EH (cell line): ENCODE data around the gene ANKH.

ENCODE experiments used
- DNase-seq: peaks from one replicate; pipeline ENCODE4 v3.0.0-alpha.2; 2015; ENCODE audit warnings: low read depth

The ANKH gene

DNA sequence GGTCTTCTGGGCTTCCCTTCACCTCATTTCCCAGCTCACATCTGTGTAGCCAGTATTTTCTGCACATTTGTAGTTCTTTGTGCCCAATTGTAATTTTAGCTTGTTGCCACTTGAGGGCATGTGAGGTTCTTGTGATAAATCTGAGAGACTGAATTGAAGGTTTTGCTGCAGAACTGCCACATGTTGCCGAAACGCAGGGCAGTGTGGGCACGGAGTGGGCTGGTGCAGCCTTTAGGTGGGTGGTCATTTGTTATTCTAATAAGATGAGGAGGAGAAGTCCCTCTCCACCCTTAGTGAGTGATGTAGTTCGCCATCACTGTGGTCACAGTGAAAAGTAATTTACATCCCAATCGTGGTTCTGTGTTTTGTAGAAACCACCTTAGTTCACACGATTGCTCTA, 185.8 kb downstream of the ANKH start:
- DNase-seq: peak; percentile 71

DNA sequence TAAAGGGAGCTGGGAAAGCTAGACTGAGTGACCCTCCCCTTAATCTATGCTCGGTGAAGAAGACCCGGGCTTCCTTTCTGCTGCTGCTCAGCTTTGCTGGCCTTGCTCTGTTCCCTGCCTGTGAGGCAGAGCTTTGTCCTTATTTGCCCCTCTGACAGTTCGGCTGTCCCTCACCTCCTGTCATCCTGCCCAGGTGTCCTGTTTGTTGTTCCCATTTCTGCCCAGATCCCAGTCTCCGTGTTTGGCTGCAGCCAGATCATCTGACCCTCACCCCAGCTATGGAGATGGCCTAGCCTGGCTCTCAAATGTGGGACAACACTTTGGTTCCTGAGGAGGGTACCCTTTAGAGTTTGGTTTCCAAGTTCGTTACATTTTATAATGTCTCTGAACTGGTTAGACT, 186.8 kb downstream of the ANKH start:
- DNase-seq: no peak

DNA sequence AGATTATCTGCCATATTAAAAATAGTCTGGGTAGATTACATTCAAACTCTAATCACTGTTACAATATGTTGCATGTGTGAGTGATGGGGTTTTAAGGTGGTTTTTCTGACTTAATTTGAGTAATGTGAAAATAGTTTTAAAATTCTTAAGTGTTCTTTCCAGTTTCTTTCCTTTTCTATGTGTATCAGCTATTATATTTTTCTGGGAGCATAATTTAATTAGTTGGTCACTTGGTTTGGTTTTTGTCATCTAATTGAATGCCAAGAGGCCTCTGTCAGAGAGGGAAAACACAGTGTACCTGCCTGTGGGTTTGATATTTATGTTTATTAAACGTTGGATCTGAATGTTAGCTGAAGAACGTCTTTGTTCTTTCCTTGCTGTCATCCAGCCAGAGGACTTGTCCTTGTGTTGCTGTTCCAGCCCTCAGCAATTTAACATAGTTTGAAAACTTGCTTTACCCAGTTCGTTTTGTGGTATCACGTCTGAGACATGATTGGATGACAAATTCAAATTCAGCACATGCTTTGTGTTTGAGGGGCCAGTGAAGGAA, 187.6 kb downstream of the ANKH start:
- no peak for DNase-seq

DNA sequence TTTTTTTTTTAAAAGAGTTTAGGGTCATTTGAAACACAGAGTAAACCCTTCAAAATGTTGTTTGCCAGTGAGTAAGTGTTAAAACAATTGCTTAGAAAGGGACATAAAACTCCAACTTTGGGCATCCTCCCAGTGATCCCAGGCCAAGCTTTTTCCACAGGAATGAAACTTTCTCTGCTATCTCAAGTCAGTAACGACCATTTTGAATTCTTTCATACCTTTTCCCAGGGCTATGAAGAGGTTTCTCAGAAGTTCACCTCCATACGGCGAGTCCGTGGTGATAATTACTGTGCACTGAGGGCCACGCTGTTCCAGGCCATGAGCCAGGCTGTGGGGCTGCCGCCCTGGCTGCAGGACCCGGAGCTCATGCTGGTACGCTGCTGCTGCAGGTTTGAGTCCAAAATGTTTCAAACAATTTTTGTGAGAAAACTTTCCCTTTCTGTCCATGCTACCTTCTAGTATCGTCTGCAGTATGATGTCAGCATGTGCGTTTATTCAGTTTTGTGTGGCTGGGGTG, 190.3 kb downstream of the ANKH start:
- peak; percentile 21 for DNase-seq

DNA sequence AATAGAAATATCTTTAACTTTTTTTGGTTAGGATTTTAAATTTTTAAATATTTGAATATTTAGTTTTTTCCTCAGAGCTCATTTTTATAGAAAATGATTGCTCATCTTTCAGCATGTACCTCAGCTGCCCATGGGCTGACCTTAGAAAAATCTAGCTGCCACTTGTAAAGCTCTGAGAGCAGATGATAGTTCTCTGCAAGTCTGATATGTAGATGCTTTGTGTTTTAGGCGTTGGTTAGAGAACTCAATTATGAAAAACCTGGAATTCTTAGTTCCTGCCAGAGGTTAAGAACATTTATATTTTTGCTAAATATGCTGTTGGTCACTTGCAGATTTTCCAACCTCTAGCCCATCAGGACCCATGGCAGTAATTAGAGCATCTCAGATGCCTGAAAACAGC, 192.0 kb downstream of the ANKH start:
- DNase-seq: no peak

DNA sequence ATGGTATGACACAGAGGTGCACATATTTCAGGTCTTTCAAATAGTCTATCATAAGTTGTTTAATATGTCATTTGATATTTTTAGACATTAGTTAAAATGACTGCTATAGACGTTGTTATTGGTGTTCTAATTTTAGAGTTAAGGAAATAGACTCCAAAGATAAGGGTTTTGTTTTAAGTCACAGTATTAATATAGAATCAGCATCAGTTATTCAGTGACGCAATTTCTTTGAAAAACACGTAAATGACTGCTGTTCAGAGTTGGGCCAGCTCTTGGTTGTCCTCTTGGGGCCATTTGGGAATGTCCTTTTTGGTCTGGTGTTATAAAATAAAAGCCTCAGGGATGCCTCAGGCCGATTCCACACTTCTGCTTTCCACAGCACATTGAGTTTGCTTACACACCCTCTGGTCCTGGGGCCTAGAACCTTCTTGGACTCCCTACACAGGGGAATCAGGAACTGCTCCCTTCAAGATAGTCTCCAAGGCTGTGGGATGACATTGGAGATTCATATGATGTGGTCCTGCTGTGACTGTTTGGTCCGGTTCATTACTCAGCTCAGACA, 192.7 kb downstream of the ANKH start:
- no peak for DNase-seq

DNA sequence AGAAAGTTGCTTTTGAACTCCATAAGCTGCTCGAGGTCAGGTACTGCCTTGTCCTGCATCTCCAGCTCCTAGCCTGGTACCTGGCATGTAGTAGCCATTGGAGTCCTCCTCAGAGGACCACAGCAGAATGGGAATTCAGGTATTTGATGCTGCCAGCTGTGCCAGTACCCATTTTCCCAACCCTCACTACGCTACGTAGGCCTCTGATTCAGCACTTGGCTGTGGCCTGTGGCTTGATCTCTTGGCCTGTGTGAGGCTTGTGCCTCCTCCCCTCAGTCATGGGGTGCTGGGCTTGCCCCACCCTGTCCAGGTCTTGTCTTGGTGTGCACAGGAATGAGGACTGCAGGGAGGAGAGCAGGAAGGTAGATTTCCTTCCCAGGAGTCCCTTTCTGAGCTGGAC, 195.3 kb downstream of the ANKH start:
- peak; percentile 22 for DNase-seq

DNA sequence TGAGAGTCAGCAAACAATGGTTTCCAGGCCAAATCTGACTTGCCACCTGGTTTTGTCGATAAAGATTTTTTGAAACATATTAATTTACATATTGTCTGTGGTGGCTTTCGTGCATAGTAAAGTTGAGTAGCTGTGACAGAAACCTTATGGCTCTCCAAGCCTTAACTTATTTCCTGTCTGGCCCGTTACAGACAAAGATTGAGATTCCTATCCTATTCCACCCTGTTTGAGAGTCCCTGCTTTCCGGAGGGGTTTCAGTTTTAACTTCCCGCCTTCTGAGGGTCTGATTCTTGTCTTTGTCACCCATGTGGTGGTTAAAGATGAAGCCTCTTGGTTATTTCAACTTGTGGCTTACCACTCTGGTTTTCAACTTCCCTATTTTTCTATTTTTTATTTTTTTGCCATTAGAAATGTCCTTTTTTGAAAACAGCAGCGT, 195.7 kb downstream of the ANKH start:
- DNase-seq: no peak

DNA sequence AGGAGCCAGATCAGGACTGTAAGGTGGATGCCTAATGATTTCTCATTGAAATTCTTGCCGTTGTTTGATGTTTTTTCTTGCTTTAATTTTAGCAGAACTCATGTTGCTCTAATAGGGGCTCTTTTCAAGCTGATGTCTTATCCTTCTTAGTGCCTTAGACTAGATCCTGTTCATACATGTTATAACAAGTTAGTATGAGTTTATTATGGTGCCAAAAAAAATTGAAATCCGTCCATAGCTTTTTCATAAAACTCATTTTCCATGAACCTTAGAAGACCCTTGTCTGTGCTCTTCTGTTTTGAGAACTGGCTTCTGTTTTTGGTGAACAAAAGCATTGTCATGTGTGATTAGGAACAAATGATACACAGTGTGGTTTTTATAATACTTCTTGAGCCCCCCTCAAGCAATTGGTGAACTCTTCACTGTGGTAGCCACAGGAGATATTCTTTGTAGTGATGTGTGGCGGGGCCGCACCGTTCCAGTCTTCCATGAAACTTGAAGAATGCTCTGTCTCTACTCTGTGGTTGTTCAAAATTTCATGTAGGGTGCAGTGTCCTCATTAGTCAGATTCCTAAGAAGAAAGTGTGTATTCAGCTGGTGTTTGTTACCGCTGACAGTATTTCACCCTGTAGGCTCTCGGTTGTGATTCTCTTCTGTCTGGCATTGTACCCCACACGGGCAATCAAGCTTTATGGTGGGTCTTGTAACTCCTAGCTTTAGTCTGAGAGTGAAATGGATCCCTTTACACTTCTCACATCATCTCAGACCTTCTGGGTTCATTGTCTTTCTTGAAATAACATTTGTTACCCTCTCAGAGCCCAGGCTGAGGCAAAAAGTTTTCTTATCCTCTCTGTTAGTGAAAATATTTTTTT, 196.4 kb downstream of the ANKH start:
- DNase-seq: peak; percentile 20

DNA sequence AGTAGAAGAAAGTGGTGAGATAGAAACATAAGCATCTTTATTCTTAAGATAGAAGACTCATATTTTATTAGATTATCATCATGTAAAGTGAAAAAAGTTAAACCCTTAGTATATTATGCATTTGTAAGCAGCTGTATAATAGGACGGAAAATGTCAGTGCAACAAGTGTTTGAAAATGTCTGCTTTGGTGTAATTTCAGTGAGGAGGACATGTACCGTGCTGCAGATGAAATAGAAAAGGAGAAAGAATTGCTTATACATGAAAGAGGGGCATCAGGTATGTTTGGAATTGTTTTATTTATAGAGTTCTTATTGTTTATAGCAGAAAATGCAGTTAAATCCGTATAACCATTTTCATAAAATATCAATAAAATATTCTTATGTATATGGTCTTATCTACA, 198.1 kb downstream of the ANKH start:
- DNase-seq: no peak

DNA sequence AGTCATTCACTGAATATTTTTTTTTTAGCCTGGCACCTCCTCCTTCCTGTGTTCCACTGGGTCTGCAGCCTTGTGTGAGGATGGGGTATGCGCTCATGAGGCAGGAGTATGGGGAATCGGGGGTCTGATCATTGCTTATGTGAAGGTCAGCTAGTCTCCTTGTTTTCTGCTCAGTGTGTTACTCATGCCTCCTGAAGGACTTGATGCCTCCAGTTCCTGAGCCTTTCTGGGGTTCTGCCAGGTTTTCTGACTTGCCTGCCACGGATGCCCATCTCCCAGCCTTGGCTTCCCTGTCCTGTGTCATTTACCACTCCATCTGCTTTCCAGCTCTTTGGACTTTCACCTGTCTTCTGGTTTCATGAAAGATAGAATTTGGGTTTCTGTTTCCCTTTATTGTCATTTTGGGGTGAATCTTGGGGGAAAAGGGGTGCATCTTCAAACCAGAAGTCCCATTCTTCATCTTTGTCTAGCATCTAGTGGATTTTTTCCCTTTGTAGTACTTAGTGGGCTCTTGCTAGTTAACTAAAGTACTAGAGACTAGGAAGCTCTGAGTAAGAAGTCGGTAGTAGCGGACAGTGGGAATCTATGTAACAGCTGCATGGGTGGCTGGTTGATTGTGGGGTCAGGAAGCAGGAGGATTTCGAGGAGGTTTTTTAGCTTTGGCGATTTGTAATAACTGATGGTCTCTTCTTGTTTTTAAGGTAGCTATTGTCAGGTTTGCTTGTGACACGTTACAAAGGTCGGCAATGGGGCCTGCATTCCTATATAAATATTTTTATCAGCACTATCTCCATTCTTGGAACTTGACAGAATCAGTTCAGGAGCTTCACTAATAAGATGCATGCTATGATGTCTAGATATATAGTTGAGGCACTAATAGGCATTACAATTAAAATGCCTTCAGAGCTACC, 198.8 kb downstream of the ANKH start:
- DNase-seq: peak; percentile 50

DNA sequence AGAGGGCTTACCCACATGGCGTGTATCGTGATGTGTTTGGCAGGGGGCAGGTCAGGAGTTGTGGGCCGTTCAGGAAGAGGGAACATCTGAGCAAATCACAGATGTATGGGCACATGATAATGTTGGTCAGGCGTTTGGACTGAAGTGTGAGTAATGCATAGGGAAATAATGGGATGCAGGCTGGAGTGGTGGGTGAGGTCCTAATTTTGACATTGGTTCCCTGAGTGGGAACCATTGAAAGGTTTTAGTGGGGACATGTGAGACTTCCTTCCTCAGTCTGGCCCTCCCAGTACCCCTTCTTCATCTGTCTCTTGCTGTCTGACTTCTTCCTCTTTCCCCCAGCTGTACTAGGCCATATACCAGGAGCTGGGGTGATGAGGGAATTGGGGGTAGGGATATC, 199.5 kb downstream of the ANKH start:
- DNase-seq: no peak

DNA sequence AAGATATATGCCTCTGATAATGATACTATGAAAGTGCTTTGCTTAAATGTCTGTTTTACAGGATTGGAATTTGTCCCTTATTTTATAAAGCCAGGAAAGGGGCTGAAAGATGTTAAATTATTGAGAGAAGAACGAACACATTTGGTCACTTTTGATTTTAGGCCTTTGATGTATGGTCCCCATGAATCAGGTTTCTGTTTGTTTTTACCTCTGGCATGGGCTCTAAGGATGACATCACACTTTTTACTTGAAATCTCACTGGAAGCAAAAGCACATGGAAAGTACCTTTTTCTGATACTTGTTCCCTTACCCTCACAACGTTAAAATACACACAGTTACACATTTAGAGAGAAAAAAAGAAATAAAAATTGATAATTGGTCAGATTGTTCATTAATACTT, 200.2 kb downstream of the ANKH start:
- no peak for DNase-seq

DNA sequence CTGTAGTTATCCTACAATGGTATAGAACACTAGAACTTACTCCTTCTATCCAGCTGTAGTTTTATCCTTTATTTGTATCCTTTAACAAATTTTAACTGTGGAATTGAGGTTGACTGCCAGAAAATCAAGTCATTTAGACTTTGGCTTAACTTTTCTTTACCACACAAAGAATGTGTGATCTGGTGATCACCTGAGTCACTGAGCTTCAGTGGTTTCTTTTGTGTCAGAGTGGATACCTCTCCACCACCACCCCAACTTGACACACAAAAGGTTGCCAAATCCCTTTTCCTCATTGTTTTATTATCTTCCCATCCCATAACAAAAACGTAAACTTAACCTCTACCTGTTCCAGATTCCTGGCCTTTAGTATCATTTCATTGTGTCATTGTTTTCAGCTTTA, 201.6 kb downstream of the ANKH start:
- DNase-seq: no peak

DNA sequence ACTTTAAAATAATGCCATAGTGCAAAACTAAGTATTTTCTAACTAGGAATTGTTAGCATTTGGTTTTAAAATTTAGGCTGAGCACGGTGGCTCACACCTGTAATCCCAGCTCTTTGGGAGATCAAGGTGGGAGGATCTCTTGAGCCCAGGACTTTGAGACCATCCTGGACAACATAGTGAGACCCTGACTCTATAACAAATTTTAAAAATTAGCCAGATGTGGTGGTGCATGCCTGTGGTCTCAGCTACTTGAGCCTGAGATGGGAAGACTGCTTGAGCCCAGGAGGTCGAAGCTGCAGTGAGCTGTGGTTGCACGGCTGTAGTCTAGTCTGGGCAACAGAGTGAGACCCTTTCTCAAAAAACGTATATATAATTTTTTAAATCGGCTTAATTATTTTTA, 202.2 kb downstream of the ANKH start:
- no peak for DNase-seq

DNA sequence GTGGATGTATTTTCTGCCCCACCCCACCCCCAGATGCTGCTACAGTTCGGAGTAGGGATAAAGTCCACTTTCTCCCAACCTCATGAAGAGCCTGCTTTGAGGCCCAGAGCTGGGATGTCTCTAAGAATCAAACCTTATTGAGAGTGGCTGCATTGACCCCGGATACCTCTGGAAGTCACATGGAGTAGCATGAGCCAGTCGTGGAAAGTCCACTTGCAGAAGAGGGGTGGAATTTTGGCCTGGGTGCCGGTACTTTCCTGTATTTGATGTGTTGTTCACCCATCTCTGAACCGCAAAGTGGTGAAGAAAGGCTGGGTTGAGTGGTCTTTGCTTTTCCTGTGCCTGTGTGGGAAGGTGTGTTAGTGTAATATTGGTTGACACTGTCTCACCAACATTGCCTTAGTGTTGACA, 203.4 kb downstream of the ANKH start:
- DNase-seq: no peak

DNA sequence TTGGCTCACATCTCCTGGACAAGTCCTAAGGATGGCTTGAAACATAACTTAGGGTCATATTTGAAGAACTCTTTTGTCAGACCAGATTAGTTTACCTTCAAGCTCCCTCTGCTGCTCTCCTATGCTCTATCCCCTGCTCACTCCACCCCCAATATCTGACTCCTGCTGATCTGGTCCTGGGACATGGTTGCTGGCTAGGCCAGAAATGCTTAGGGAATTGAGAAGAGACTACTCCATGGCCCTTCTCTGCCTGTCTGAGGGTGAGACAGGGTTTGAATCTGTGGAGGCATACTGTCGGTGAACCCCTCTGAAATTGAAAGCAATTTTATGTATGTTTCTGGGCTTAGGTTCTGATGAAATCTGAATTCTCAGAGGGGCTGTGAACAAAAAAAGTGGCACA, 203.8 kb downstream of the ANKH start:
- DNase-seq: no peak

DNA sequence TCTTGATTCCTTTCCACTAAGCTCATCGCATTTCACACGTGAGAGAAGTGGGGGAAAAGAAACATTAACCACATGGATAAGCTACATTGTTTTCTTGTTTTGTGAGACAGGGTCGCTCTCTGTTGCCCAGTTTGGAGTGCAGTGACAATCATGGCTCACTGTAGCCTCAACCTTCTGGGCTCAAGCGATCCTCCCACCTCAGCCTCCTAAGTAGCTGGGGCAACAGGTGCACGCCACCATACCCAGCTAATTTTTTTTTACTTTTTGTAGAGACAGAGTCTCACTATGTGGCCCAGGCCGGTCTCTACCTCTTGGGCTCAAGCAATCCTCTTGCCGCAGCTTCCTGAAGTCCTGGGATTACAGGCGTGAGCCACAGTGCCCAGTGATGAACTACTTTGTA, 204.3 kb downstream of the ANKH start:
- no peak for DNase-seq

DNA sequence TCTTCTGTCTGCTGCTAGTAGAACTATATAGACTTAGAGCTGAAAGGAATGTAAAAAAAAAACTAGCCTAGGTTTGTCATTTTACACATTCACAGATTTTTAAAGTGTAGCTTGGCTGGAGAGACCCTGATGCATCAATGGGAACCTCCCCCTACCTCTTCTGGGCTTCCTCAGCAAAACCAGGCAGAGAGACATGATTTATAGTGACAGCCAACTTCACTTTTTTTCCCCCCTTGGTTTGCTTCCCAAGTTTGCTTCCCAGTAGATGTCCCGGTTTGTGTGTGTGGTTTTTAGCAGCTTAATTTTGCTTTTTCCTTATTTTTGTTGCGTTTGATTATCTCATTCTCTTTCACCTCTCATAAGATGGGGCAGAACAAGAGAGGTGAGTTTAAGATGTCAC, 205.2 kb downstream of the ANKH start:
- DNase-seq: no peak

DNA sequence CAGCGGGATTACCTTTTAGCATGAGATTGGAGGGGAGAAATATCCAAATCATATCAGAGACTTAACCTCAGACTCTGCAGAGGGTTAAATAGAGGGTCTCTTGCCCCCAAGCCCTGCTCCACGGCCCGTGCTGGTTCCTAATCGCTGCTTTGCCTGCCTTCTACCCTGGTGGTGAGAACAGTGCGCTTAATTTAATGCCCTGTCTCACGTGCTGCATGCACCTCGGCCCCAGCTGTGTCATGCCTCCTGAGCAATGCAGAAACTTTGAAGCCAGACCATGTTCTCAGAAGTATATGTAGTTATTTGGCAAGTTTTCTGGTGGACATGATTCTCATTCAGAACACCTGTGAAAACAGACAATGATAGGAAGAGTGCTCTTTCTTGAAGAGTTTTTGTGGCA, 205.6 kb downstream of the ANKH start:
- peak; percentile 39 for DNase-seq

DNA sequence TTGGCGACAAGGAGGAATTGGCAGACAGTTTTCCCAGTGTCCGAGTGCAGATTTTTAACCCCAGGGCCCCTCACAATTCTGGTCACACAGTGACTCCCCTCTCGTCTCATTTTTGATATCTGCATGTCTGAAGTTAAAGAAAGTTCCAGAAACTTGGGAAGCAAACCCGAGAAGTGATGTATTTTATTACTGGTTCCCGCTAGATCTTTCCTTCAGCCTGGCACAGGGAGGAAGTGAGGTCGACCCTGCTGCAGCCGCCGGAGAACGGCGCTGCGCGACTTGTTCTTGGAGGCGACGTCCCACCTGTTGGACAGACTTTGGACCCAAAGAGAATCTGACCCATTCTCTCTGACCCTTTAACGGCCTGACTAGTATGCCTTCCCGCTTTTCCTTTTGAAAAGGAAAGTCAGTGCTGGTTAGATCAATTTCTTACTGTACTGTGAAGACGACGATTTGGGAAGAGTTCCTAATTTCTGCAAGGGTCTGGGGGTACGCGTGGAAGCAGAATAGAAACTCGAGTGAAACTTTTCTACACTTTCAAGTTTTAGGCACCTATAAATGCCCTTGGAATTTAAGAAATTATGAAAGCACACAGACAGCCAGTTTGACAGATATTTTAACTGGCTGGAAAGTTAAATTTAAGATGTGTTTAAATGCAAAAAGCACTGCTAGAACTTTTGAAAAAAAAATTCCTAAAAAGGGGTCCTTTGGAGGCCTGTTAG, 206.3 kb downstream of the ANKH start:
- peak; percentile 33 for DNase-seq
